GM18858 (cell line): Measurements from ENCODE around the gene FADS6.
"Not testable (repeated sequence)": the region's sequence is repeated elsewhere in the genome, so short reads cannot be mapped to it uniquely, and the experiment has no call there.

Experiments
- ATAC-seq: cut with Tn5 transposase; IDR thresholded peaks from one replicate; pipeline ENCODE4 v1.9.1; 2021; ENCODE audit not compliant: unreplicated experiment

FADS6 gene

DNA sequence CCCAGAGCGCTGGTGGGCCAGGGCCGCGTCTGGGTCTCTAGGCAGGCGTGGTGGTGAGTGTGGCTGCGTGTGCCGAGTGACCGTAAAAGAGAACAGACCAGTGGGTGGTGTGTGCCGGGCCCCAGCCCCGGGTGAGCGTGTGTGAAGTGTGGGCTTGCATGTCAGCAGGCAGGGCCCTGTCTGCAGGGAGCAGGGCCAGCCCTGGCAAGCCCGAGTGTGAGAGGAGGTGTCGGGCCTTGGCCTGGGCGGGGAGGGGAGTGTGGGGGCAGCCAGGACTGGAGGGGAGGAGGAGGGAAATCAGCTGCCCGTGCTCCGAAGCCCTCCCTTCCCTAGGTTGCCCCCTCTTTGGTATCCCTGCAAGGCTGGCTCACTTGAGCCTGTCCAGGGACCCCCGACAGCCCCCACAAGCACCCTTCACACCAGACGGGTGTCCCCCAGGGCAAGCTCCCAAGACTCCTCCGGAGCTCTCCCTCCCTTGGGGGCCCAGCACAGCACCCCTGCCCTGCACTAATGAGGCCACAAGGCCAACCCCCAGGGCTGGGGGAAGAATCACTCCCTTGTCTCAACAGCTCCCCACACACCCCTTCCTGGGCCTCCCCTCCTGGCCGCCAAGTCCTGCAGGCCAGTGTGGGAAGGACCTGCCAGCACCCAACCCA is 27.7 kb upstream of the FADS6 start:
- ATAC-seq, result no peak

GRCh38 chr17:74920642-74921025 is 27.2 kb upstream of the FADS6 start:
- no peak for ATAC-seq

- ATAC-seq, result no peak
These were observed 26.8 kb upstream of the FADS6 start for GRCh38 chr17:74920306-74920620.

- no peak for ATAC-seq
These were observed 26.2 kb upstream of the FADS6 start for GRCh38 chr17:74919440-74920305.

DNA sequence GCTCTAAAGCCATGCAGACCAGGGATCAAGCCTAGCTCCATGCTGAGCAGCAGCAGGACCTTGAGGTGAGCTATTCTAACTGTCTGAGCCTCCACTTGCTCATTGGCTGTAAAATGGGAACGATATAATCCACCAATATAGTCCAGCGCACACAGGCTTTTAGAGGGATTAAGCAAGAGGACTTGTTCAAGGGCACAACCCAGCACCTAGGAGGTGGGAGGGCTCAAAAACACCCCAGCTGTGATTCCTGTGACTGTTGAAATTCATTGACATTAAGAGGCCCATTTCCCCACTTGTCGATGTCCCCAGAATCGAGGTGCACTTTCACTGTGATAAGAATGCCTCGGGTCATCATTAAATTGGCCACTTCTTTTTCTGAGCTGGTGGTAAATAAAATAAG is 25.5 kb upstream of the FADS6 start:
- no peak for ATAC-seq

GRCh38 chr17:74917430-74917829 is 24.0 kb upstream of the FADS6 start:
- ATAC-seq, result no peak

- no peak for ATAC-seq
These were observed 23.4 kb upstream of the FADS6 start for GRCh38 chr17:74916851-74917199.

DNA sequence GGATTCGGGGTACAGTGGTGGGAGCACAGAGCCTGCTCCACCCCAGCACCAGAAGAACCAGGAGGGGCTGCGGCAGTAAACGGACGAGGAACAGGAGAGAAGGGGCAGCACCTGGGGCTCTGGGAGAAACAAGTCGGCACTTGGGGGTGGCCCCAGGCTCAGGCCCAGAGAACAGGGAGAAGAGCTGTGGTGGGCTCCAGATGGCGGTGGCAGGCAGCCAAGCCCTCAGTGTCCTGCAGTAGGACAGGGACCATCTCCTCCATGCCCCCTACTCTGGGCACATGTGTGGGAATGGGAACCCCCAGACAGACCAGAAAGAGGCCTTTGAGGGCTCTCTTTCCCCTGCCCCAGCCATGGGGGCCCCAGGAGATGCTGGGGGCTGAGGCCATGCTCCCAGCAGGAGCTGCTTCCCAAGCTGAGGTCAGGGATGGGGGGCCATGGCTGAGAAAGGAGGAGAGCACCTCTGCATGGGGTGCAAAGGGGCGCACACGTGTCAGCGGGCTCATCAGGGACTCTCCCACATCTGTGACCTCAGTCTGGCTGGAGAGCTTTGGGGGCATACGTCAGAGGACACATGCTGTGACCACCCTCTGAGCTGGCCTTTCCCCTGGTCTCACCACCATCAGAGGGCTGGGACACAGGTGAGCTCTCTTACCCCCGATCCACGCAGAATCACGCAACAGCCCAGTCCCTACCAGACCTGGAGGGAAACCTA is 22.9 kb upstream of the FADS6 start:
- no peak for ATAC-seq

DNA sequence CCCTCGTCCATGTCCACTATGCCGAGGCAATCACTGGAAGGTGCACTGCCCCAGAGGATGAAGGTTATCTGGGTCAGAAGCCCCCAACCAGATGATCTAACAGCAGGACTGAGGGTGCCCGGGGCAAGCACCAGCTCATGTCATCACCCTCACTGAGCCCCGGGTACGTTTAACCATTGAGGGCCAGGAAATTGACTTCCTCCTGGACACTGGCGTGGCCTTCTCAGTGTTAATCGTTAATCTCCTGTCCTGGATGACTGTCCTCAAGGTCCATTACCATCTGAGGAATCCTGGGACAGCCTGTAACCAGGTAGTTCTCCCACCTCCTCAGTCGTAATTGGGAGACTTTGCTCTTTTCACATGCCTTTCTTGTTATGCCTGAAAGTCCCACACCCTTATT is 18.0 kb upstream of the FADS6 start:
- ATAC-seq, result not testable (repeated sequence)

- not testable (repeated sequence) for ATAC-seq
These were observed 15.7 kb upstream of the FADS6 start for GRCh38 chr17:74909097-74909496.

- ATAC-seq, result no peak
These were observed 13.6 kb upstream of the FADS6 start for GRCh38 chr17:74907012-74907411.

DNA sequence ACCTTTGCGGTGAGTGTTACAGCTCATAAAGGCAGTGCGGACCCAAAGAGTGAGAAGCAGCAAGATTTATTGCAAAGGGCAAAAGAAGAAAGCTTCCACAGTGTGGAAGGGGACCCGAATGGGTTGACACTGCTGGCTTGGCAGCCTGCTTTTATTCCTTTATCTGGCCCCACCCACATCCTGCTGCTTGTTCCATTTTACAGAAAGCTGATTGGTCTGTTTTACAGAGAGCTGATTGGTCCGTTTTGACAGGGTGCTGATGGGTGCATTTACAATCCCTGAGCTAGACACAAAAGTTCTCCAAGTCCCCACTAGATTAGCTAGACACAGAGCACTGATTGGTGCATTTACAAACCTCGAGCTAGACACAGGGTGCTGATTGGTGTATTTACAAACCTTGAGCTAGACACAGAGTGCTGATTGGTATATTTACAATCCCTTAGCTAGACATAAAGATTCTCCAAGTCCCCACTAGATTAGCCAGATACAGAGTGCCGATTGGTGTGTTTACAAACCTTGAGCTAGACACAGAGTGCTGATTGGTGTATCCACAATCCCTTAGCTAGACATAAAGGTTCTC is 12.9 kb upstream of the FADS6 start:
- not testable (repeated sequence) for ATAC-seq

DNA sequence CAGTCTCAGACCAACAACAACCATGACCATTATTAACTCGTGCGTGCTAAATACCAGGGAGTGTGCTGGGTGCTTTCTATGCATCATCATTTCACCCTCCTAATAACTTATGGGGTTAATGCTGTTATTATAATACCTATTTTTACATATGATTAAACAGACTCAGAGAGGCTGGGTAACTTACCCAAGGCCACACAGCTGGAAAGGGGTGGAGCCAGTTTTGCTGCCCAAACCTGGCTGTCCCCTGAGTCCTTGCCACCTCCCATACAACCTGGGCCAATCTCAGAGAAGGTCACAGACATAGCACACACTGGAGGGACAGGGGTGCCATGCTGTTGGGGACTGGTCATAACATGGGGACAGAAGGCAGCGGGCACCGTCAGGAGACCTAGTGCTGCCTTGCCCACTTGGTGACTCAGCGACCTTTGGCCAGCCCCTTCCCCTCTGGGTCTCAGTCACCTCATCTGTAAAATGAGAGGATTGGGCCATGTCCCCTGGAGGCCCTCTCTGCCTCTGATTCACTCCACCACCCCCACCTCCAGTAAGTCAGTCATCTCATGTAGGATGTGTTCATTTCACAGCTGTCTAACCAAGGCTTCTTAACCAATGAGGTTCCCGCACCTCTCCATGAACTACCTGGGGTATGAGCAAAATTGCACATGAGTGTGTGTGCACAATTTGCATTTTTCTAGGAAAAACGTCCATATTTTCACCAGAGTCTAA is 11.4 kb upstream of the FADS6 start:
- no peak for ATAC-seq

DNA sequence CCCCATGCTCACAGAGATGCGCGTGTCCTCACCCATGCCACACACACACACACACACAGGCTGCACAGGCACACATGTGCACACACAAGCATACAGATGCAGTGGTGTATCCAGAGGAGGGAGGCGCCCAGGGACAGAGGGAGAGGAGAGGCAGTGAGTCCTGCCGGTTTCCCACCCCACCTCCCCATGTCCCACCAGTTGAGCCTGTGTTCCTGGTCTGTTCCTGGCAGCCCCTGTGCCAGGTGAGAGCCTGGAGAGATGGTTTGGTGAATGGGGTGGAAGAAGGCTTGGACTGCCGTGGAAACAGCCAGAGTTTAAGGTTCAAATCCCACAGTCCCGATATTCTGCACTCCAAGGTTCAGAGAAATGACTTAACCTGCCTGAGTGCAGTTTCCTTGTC is 10.2 kb upstream of the FADS6 start:
- no peak for ATAC-seq

- ATAC-seq, result no peak
These were observed 9.6 kb upstream of the FADS6 start for GRCh38 chr17:74903034-74903433.

DNA sequence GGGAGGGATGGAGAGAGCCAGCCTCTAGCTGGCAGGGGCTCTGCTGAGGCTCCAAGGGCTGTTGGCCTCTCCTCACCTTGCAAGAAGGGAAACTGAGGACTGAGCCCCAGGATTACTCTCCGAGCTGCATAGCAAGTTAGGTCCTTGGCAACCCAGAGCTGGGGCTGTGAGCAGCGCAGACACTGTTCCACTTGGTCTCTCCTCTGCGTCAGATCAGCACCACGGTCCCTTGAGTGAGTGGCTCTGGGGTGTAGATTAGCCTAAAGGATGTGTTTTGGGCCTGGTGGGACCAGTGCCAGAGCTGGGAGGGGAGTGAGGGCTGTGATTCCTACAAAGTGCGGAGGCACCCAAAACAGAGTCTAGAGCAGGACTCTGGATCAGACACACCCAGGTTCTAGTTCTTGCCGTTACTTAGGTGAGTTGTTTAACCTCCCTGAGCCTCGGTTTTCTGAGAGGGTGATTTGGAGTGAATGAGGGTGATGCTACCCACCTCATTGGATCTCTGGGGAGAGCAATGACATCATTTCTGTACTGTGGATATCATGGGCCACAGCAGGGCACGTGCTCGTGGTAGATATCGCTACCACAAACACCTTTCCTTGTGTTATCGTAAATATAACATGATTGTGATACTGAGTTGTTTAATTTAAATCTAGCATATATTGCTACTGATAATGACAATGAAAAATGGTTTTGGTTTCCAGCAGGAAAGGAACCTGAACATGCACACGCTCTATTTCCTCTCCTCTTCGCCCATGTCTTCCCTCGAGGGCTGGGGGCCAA is 8.1 kb upstream of the FADS6 start:
- ATAC-seq, result no peak

DNA sequence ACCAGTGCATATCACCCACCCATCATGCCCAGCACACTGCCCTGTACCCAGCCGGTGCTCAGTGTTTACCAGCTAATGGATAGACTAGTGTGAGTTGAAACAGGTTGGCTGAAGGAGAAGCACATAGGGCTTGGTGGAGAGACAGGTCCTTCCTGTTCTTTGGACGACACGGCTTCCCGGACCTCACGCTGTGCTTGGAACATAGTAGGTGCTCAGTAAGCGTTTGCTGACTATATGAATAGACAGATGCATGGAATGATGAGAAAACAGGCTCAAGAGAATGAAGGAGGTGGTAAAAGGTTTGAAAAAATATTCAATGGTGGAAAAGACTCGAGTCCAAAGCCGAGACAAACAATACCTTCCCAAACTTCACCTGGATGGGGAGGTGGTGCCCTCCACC is 6.8 kb upstream of the FADS6 start:
- no peak for ATAC-seq

DNA sequence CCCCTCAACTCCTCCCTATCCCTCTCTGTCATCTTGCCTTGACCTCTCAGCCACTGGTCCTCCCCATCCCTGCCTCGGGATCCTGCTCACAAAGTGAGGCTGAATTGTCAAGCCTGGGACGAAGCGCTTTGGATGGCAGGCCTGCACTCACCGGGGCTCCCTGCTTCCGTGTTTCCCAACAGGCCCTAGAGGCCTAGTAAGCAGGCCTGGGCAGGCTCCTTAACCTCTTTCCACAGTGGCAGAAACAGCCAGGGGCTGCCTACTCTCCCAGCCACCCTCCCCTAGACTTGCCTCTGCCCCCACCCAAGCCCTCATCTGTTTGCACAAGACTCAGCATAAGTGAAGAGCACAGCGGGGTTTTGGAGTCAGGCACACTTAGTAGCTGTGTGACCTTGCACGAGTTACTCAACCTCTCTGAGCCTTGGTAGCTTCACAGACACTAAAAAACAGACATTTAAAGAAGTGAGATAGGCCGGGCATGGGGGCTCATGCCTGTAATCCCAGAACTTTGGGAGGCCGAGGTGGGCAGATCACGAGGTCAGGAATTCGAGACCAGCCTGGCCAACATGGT is 5.0 kb upstream of the FADS6 start:
- no peak for ATAC-seq

GRCh38 chr17:74893936-74894671 is 671 bp upstream of the FADS6 start:
- ATAC-seq, result no peak
